GM12878 (cell line): ENCODE data around the gene GALNS. TPM values are rescaled to one million over a fixed set of nuclear protein-coding genes. Genes with fewer than 3 reads are reported as not detected.

Experiments
- ATAC-seq: fragments of 200-7000 bp; cut with Tn5 transposase; 3 replicates; pipeline ENCODE4 v1.9.1; 2020; ENCODE audit warnings: mild to moderate bottlenecking, moderate library complexity
- BruUV-seq: library from RNA; stranded (reverse); fragments of 400-500 nt; replicated peaks from 2 replicates; lab custom pipeline; 2021; lab: Mats Ljungman, UMichigan
- CTCF ChIA-PET: fragments of 300-600 bp; sonication (Branson Sonifier 250); formaldehyde crosslinking; extraction: SDS; loops from one replicate; lab custom pipeline; 2021; ENCODE audit warnings: inconsistent platforms; lab: Yijun Ruan, JAX
- POLR2A ChIA-PET: fragments of 350-600 bp; formaldehyde crosslinking; extraction: SDS; loops from one replicate; lab custom pipeline; 2021; ENCODE audit warnings: inconsistent platforms; lab: Charles Lee
- RAD21 ChIA-PET: fragments of 300-600 bp; sonication (Branson Sonifier 250); formaldehyde crosslinking; loops from one replicate; lab custom pipeline; 2023; ENCODE audit warnings: antibody characterized with exemption; ENCODE audit not compliant: unreplicated experiment; lab: Charles Lee
- SMC1A ChIA-PET: fragments of 300-600 bp; sonication (Branson Sonifier 250); formaldehyde crosslinking; loops from one replicate; lab custom pipeline; 2023; ENCODE audit not compliant: unreplicated experiment, uncharacterized antibody; lab: Charles Lee
- DNase-seq: peaks from one replicate; pipeline ENCODE4 v3.0.0-alpha.2; 2011; ENCODE audit warnings: low read depth, low spot score
- FAIRE-seq: peaks from 3 replicates; lab custom pipeline; 2011; peaks lifted over from hg19 to GRCh38; lab: Jason Lieb, UNC
- H2AFZ ChIP-seq: 2 replicates; pipeline ENCODE4 v1.6.0; 2011; ENCODE audit warnings: low read depth, low read length, control low read depth; ENCODE audit not compliant: control insufficient read depth
- H3K27ac ChIP-seq: 2 replicates; pipeline ENCODE4 v1.5.1; 2011; ENCODE audit warnings: control low read depth; ENCODE audit not compliant: control insufficient read depth, insufficient read depth
- H3K27me3 ChIP-seq, 2 experiments: replicated peaks in 1 of 2; 2 replicates each; pipeline versions ENCODE4 v1.6.0 to v1.6.1; 2011; ENCODE audit warnings: low read length in 1 of 2; ENCODE audit not compliant: control insufficient read depth in 2 of 2, insufficient read depth in 2 of 2
- H3K36me3 ChIP-seq, 2 experiments: 2 replicates each; pipeline ENCODE4 v1.5.1; 2011; ENCODE audit warnings: low read length in 1 of 2; ENCODE audit not compliant: control insufficient read depth in 2 of 2, insufficient read depth in 2 of 2
- H3K4me1 ChIP-seq: 2 replicates; pipeline ENCODE4 v1.6.1; 2011; ENCODE audit warnings: mild to moderate bottlenecking, low read length, moderate library complexity, mixed read lengths; ENCODE audit not compliant: control insufficient read depth, insufficient read depth
- H3K4me2 ChIP-seq: 2 replicates; pipeline ENCODE4 v1.6.0; 2011; ENCODE audit warnings: control low read depth; ENCODE audit not compliant: control insufficient read depth, insufficient read depth
- H3K4me3 ChIP-seq: fragments of 200-600 bp; sonication (generic); 2 replicates; pipeline ENCODE4 v1.5.1; 2016
- H3K79me2 ChIP-seq: 2 replicates; pipeline ENCODE4 v1.6.0; 2011; ENCODE audit warnings: low read length; ENCODE audit not compliant: control insufficient read depth, insufficient read depth
- H3K9ac ChIP-seq: 2 replicates; pipeline ENCODE4 v1.8.0; 2011; ENCODE audit warnings: low read length, control low read depth, mixed read lengths; ENCODE audit not compliant: control insufficient read depth, insufficient read depth
- H3K9me3 ChIP-seq: replicated peaks from 3 replicates; pipeline ENCODE4 v1.5.1; 2011; ENCODE audit warnings: mild to moderate bottlenecking, low read length; ENCODE audit not compliant: control insufficient read depth, insufficient read depth
- H4K20me1 ChIP-seq: 2 replicates; pipeline ENCODE4 v1.6.0; 2011; ENCODE audit not compliant: control insufficient read depth, insufficient read depth
- CREB1 ChIP-seq: IDR thresholded peaks from 2 replicates; pipeline ENCODE4 v1.6.1; 2012; ENCODE audit warnings: low read depth, mild to moderate bottlenecking, inconsistent platforms
- EP300 ChIP-seq, 2 experiments: fragments of 150-350 bp in 1 of 2; IDR thresholded peaks; 2 replicates each; pipeline ENCODE4 v1.6.1; 2011 to 2012; ENCODE audit warnings: low read depth in 2 of 2, low read length in 2 of 2, borderline replicate concordance in 1 of 2, improper control_type of control experiment in 1 of 2, inconsistent platforms in 1 of 2; ENCODE audit not compliant: control insufficient read depth in 1 of 2
- WGBS: methylation state at CpG from one replicate; pipeline ENCODE4 v1.1.6; 2016; ENCODE audit warnings: low lambda C conversion rate; ENCODE audit not compliant: insufficient replicate concordance, insufficient coverage; ENCODE audit errors: missing lambda C conversion rate; 5-methylcytosine and 5-hydroxymethylcytosine counted together
- in situ Hi-C: fragments of 300-500 bp; cut with MboI; formaldehyde crosslinking; loops from 9 replicates; pipeline ENCODE4 v1.14.3; 2018; ENCODE audit warnings: mixed read lengths
- intact Hi-C: fragments of 100-400 bp; cut with micrococcal nuclease; formaldehyde crosslinking; loops from one replicate; pipeline ENCODE4 v1.14.2; 2022; ENCODE audit not compliant: unreplicated experiment
- polyA plus RNA-seq, 11 experiments: library from polyadenylated mRNA; depleted of rRNA in 4 of 11; unstranded in 6 of 11; stranded (reverse) in 5 of 11; fragments of >200 nt; fragmentation: Nextera tagmentation in 4 of 11; fragmentation: Illumina TruSeq in 1 of 11; extraction: Ambion mirVana in 4 of 11; extraction: Trizol in 1 of 11; gene quantifications; 1 replicate in 1 of 11; 2 replicates in 10 of 11; pipeline versions ENCODE4 v1.2.1 to v1.2.3, GENCODE V29; 2011 to 2016; ENCODE audit warnings: inconsistent platforms in 2 of 11, missing spikeins in 2 of 11, low read depth in 1 of 11
- total RNA-seq, 4 experiments: library from RNA; depleted of rRNA in 3 of 4; stranded (reverse); fragments of >200 nt in 3 of 4; fragmentation: Illumina TruSeq in 1 of 4; extraction: Trizol in 1 of 4; gene quantifications; 2 replicates each; pipeline versions ENCODE4 v1.2.1 to v1.2.3, GENCODE V29; 2013 to 2021
- TF ChIP-seq, protein P1 (sequence below): fragments of 150-350 bp; IDR thresholded peaks from 2 replicates; pipeline ENCODE4 v1.6.1; 2014; ENCODE audit warnings: mild to moderate bottlenecking, low read depth, low read length
- TF ChIP-seq, protein P2 (sequence below): IDR thresholded peaks from 2 replicates; pipeline ENCODE4 v1.6.1; 2011; ENCODE audit warnings: mild to moderate bottlenecking, low read depth, low read length, moderate library complexity; ENCODE audit not compliant: insufficient replicate concordance

The GALNS gene
- total and polyA plus RNA-seq, 10 of the 15 experiments (the other 5 are each of a cell fraction or from before 2014, with no cell fraction given) = 0.37 to 12.4 (median 5.3) TPM

DNA sequence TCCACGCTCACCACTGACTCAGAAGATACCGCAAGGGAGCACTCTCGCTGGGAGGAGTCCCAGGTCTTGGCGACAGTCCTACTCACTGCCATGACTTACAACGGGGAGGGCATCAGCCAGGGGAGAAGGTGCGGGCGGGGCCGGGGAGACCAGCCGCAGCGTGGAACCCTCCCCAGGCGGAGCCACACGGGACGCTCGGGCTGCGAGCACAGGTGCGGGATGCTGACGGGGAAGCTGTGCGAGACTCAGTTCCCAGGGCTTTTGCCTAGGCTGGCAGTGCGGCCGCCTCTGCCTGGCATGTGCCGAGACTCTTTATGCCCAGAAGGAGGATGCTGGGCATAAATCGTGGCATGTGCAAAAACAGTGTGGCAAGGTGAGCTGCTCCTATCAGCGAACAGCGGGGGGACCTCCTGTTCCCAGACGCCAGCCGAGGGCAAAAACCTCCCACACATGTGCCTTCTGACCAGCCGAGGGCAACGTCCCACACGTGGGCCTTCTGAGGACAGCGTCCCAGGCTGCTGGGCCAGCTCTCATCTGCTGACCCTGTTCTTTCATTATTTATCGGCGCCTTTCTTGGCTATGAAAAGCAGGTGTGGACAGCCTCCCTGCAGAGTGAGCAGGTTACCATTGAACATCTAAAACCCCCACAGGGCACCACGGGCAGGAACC lies 6.1 kb downstream of the GALNS start:
- ChIA-PET CTCF (no interaction called here), SMC1A (no interaction called here), POLR2A (interaction anchor here (1.1 kb wide), 1 partner anchor 31 kb away, joined by 3 read pairs; no protein-coding TSS in a partner anchor), RAD21 (no interaction called here)
- Histone ChIP-seq H3K27ac (no peak overlapping the region), H3K79me2 (no peaks in the 10 kb centered on the region), H3K4me1 (peaks cover 12% of the 10 kb centered on the region), H3K9me3 (no peaks in the 10 kb centered on the region), H2AFZ (no peak overlapping the region), H3K4me2 (no peak overlapping the region), H3K4me3 (no peak overlapping the region), H3K36me3 (no peaks in the 10 kb centered on the region; a peak in 1 of 4 replicates), H3K27me3 (no peaks in the 10 kb centered on the region), H3K9ac (no peak overlapping the region), H4K20me1 (0 out of 2 replicates have a peak, but pooled peaks cover 2% of the 10 kb centered on the region)
- ATAC-seq (no peak), FAIRE-seq (no peak), DNase-seq (no peak)
- TF ChIP-seq EP300 (IDR thresholded peaks at IDR 0.05; ENCODE audit: borderline replicate concordance in 1 of 2, control insufficient read depth in 1 of 2, low read depth in 2 of 2, low read length in 2 of 2) = no peak
- TF ChIP-seq CREB1 = no peak
- TF ChIP-seq, protein P1, sequence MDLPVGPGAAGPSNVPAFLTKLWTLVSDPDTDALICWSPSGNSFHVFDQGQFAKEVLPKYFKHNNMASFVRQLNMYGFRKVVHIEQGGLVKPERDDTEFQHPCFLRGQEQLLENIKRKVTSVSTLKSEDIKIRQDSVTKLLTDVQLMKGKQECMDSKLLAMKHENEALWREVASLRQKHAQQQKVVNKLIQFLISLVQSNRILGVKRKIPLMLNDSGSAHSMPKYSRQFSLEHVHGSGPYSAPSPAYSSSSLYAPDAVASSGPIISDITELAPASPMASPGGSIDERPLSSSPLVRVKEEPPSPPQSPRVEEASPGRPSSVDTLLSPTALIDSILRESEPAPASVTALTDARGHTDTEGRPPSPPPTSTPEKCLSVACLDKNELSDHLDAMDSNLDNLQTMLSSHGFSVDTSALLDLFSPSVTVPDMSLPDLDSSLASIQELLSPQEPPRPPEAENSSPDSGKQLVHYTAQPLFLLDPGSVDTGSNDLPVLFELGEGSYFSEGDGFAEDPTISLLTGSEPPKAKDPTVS = no peak
- TF ChIP-seq, protein P2, sequence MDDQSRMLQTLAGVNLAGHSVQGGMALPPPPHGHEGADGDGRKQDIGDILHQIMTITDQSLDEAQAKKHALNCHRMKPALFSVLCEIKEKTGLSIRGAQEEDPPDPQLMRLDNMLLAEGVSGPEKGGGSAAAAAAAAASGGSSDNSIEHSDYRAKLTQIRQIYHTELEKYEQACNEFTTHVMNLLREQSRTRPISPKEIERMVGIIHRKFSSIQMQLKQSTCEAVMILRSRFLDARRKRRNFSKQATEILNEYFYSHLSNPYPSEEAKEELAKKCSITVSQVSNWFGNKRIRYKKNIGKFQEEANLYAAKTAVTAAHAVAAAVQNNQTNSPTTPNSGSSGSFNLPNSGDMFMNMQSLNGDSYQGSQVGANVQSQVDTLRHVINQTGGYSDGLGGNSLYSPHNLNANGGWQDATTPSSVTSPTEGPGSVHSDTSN = no peak
- BruUV-seq = no TSS peak
- intact Hi-C loops = no loop called here
- WGBS = 91% methylated on average over 33 of the region's 33 CpGs
- in situ Hi-C loops = no loop called here
